HG02588 (cell line): ENCODE results near the gene TLE1.
A peak's percentile ranks its signal among the peaks of the same experiment; 100 is the strongest.

Experiments
- ATAC-seq: cut with Tn5 transposase; IDR thresholded peaks from one replicate; pipeline ENCODE4 v1.9.1; 2021; ENCODE audit warnings: mild to moderate bottlenecking, moderate library complexity; ENCODE audit not compliant: unreplicated experiment

The TLE1 gene

GRCh38 chr9:81584099-81584498, 105.2 kb downstream of the TLE1 start:
- ATAC-seq, result no peak

GRCh38 chr9:81581986-81582385, 107.4 kb downstream of the TLE1 start:
- ATAC-seq, result no peak

- no peak for ATAC-seq
These were observed 110.0 kb downstream of the TLE1 start for GRCh38 chr9:81579381-81579780.

GRCh38 chr9:81578606-81579005, 110.7 kb downstream of the TLE1 start:
- ATAC-seq, result no peak

- ATAC-seq, result no peak
These were observed 113.4 kb downstream of the TLE1 start for GRCh38 chr9:81575956-81576355.

GRCh38 chr9:81574405-81574804, 114.9 kb downstream of the TLE1 start:
- ATAC-seq, result no peak

GRCh38 chr9:81573415-81574321, 115.7 kb downstream of the TLE1 start:
- no peak for ATAC-seq

- ATAC-seq, result no peak
These were observed 119.3 kb downstream of the TLE1 start for GRCh38 chr9:81570083-81570482.

GRCh38 chr9:81566074-81566698, 123.2 kb downstream of the TLE1 start:
- no peak for ATAC-seq

- no peak for ATAC-seq
These were observed 123.7 kb downstream of the TLE1 start for GRCh38 chr9:81565609-81566008.

- ATAC-seq, result no peak
These were observed 124.2 kb downstream of the TLE1 start for GRCh38 chr9:81565144-81565543.

GRCh38 chr9:81564632-81565031, 124.7 kb downstream of the TLE1 start:
- ATAC-seq, result no peak

- ATAC-seq, result no peak
These were observed 125.6 kb downstream of the TLE1 start for GRCh38 chr9:81563739-81564138.

GRCh38 chr9:81563020-81563407, 126.3 kb downstream of the TLE1 start:
- no peak for ATAC-seq

GRCh38 chr9:81562231-81563019, 126.9 kb downstream of the TLE1 start:
- no peak for ATAC-seq

- ATAC-seq, result peak; percentile 77
These were observed 128.3 kb downstream of the TLE1 start for GRCh38 chr9:81560851-81561732.

GRCh38 chr9:81559709-81560108, 129.6 kb downstream of the TLE1 start:
- ATAC-seq, result no peak

- no peak for ATAC-seq
These were observed 130.2 kb downstream of the TLE1 start for GRCh38 chr9:81559197-81559596.

GRCh38 chr9:81558091-81558830, 131.1 kb downstream of the TLE1 start:
- no peak for ATAC-seq
